ENCODE measurements around the gene IFI44. TPM values are rescaled to one million over a fixed set of nuclear protein-coding genes. Genes with fewer than 3 reads are reported as not detected.
A peak's percentile ranks its signal among the peaks of the same experiment; 100 is the strongest.

Gene IFI44
- total RNA-seq, 1 donor = 35.8 TPM

- Histone ChIP-seq H3K27me3 (ENCODE audit: insufficient read depth, low read length) (no peaks in the 10 kb centered on the region), H3K36me3 (ENCODE audit: insufficient read depth, low read length) (no peaks in the 10 kb centered on the region), H3K4me2 (ENCODE audit: insufficient read depth, low read length) (no peak overlapping the region), H3K4me1 (ENCODE audit: insufficient read depth, low read length) (peaks cover 5% of the 10 kb centered on the region), H4K20me1 (ENCODE audit: insufficient read depth, low read length) (no peaks in the 10 kb centered on the region), H3K27ac (ENCODE audit: low read depth, low read length) (no peak overlapping the region), H2AFZ (ENCODE audit: low read length) (no peak overlapping the region), H3K4me3 (ENCODE audit: insufficient read depth, low read length) (no peak overlapping the region), H3K9me3 (ENCODE audit: low read depth, low read length) (no peaks in the 10 kb centered on the region), H3K79me2 (ENCODE audit: insufficient read depth, low read length) (no peaks in the 10 kb centered on the region)
- DNase-seq (ENCODE audit: insufficient read length, low spot score, missing footprints) = no peak
- no peak for TF ChIP-seq CTCF (IDR thresholded peaks at IDR 0.05; ENCODE audit: extremely low read depth, low read depth, low read length)
Observed at GRCh38 chr1:78681265-78681664, 31.6 kb downstream of the IFI44 start.

GRCh38 chr1:78682496-78682895 lies 32.9 kb downstream of the IFI44 start:
- Histone ChIP-seq H3K79me2 (ENCODE audit: insufficient read depth, low read length) (no peaks in the 10 kb centered on the region), H3K36me3 (ENCODE audit: insufficient read depth, low read length) (no peaks in the 10 kb centered on the region), H3K4me2 (ENCODE audit: insufficient read depth, low read length) (no peak overlapping the region), H3K27me3 (ENCODE audit: insufficient read depth, low read length) (no peaks in the 10 kb centered on the region), H4K20me1 (ENCODE audit: insufficient read depth, low read length) (no peaks in the 10 kb centered on the region), H3K4me3 (ENCODE audit: insufficient read depth, low read length) (no peak overlapping the region), H3K27ac (ENCODE audit: low read depth, low read length) (no peak overlapping the region), H3K9me3 (ENCODE audit: low read depth, low read length) (no peaks in the 10 kb centered on the region), H3K4me1 (ENCODE audit: insufficient read depth, low read length) (peaks cover 9% of the 10 kb centered on the region), H2AFZ (ENCODE audit: low read length) (peak overlapping the region; percentile 60)
- no peak for DNase-seq (ENCODE audit: insufficient read length, low spot score, missing footprints)
- no peak for TF ChIP-seq CTCF (IDR thresholded peaks at IDR 0.05; ENCODE audit: extremely low read depth, low read depth, low read length)

GRCh38 chr1:78683079-78683478 lies 33.4 kb downstream of the IFI44 start:
- no peak for TF ChIP-seq CTCF (IDR thresholded peaks at IDR 0.05; ENCODE audit: extremely low read depth, low read depth, low read length)
- H3K4me1 ChIP-seq (ENCODE audit: insufficient read depth, low read length) = peaks cover 14% of the 10 kb centered on the region
- H4K20me1 ChIP-seq (ENCODE audit: insufficient read depth, low read length) = no peaks in the 10 kb centered on the region
- no peak overlapping the region for H3K27ac ChIP-seq (ENCODE audit: low read depth, low read length)
- H3K9me3 ChIP-seq (ENCODE audit: low read depth, low read length) = no peaks in the 10 kb centered on the region
- H2AFZ ChIP-seq (ENCODE audit: low read length) = no peak overlapping the region
- no peaks in the 10 kb centered on the region for H3K27me3 ChIP-seq (ENCODE audit: insufficient read depth, low read length)
- H3K4me3 ChIP-seq (ENCODE audit: insufficient read depth, low read length) = no peak overlapping the region
- H3K4me2 ChIP-seq (ENCODE audit: insufficient read depth, low read length) = no peak overlapping the region
- no peaks in the 10 kb centered on the region for H3K79me2 ChIP-seq (ENCODE audit: insufficient read depth, low read length)
- DNase-seq (ENCODE audit: insufficient read length, low spot score, missing footprints) = no peak
- no peaks in the 10 kb centered on the region for H3K36me3 ChIP-seq (ENCODE audit: insufficient read depth, low read length)

- Histone ChIP-seq H3K27me3 (ENCODE audit: insufficient read depth, low read length) (no peaks in the 10 kb centered on the region), H3K9me3 (ENCODE audit: low read depth, low read length) (no peaks in the 10 kb centered on the region), H3K36me3 (ENCODE audit: insufficient read depth, low read length) (no peaks in the 10 kb centered on the region), H3K79me2 (ENCODE audit: insufficient read depth, low read length) (no peaks in the 10 kb centered on the region), H3K4me3 (ENCODE audit: insufficient read depth, low read length) (no peak overlapping the region), H3K4me2 (ENCODE audit: insufficient read depth, low read length) (peak overlapping the region; percentile 22), H4K20me1 (ENCODE audit: insufficient read depth, low read length) (no peaks in the 10 kb centered on the region), H3K27ac (ENCODE audit: low read depth, low read length) (peak overlapping the region; percentile 47), H2AFZ (ENCODE audit: low read length) (no peak overlapping the region), H3K4me1 (ENCODE audit: insufficient read depth, low read length) (peaks cover 43% of the 10 kb centered on the region)
- no peak for TF ChIP-seq CTCF (IDR thresholded peaks at IDR 0.05; ENCODE audit: extremely low read depth, low read depth, low read length)
- DNase-seq (ENCODE audit: insufficient read length, low spot score, missing footprints) = no peak
Observed at GRCh38 chr1:78687315-78687714, 37.7 kb downstream of the IFI44 start.
